ENCODE results near the gene ZFYVE9.

The ZFYVE9 gene

GRCh38 chr1:52259886-52260285 lies 118.0 kb downstream of the ZFYVE9 start:
- H3K27ac ChIP-seq (ENCODE audit: poor library complexity, severe bottlenecking): no peak overlapping the region
- no peak for TF ChIP-seq CTCF (IDR thresholded peaks at IDR 0.05; ENCODE audit: poor library complexity, severe bottlenecking)
- no peaks in the 10 kb centered on the region for H3K27me3 ChIP-seq (ENCODE audit: insufficient read depth, poor library complexity, severe bottlenecking)
- DNase-seq (ENCODE audit: low spot score) (no peak), ATAC-seq (ENCODE audit: low read depth) (no peak)
- H3K36me3 ChIP-seq (ENCODE audit: low read depth): no peaks in the 10 kb centered on the region
- no peak overlapping the region for H3K4me3 ChIP-seq (ENCODE audit: severe bottlenecking)
- no peaks in the 10 kb centered on the region for H3K4me1 ChIP-seq (ENCODE audit: insufficient read depth, poor library complexity, severe bottlenecking)
- no peaks in the 10 kb centered on the region for H3K9me3 ChIP-seq (ENCODE audit: severe bottlenecking)

GRCh38 chr1:52263153-52263910 lies 121.4 kb downstream of the ZFYVE9 start:
- no peak for DNase-seq (ENCODE audit: low spot score)
- Histone ChIP-seq H3K27ac (ENCODE audit: poor library complexity, severe bottlenecking) (no peak overlapping the region), H3K4me3 (ENCODE audit: severe bottlenecking) (no peak overlapping the region), H3K27me3 (ENCODE audit: insufficient read depth, poor library complexity, severe bottlenecking) (no peaks in the 10 kb centered on the region), H3K36me3 (ENCODE audit: low read depth) (peaks cover 11% of the 10 kb centered on the region; the same call in 1 of the 2 replicates), H3K9me3 (ENCODE audit: severe bottlenecking) (no peaks in the 10 kb centered on the region), H3K4me1 (ENCODE audit: insufficient read depth, poor library complexity, severe bottlenecking) (no peaks in the 10 kb centered on the region)
- ATAC-seq (ENCODE audit: low read depth): no peak
- TF ChIP-seq CTCF (IDR thresholded peaks at IDR 0.05; ENCODE audit: poor library complexity, severe bottlenecking): no peak

GRCh38 chr1:52264530-52265115 lies 122.7 kb downstream of the ZFYVE9 start:
- Histone ChIP-seq H3K27me3 (ENCODE audit: insufficient read depth, poor library complexity, severe bottlenecking) (no peaks in the 10 kb centered on the region), H3K4me3 (ENCODE audit: severe bottlenecking) (no peak overlapping the region), H3K9me3 (ENCODE audit: severe bottlenecking) (no peaks in the 10 kb centered on the region), H3K36me3 (ENCODE audit: low read depth) (peaks cover 14% of the 10 kb centered on the region; the same call in 1 of the 2 replicates), H3K4me1 (ENCODE audit: insufficient read depth, poor library complexity, severe bottlenecking) (no peaks in the 10 kb centered on the region), H3K27ac (ENCODE audit: poor library complexity, severe bottlenecking) (no peak overlapping the region)
- TF ChIP-seq CTCF (IDR thresholded peaks at IDR 0.05; ENCODE audit: poor library complexity, severe bottlenecking): no peak
- DNase-seq (ENCODE audit: low spot score) (no peak), ATAC-seq (ENCODE audit: low read depth) (no peak)

GRCh38 chr1:52266507-52266906 lies 124.6 kb downstream of the ZFYVE9 start:
- DNase-seq (ENCODE audit: low spot score) (no peak), ATAC-seq (ENCODE audit: low read depth) (no peak)
- no peaks in the 10 kb centered on the region for H3K4me1 ChIP-seq (ENCODE audit: insufficient read depth, poor library complexity, severe bottlenecking)
- no peak overlapping the region for H3K4me3 ChIP-seq (ENCODE audit: severe bottlenecking)
- H3K36me3 ChIP-seq (ENCODE audit: low read depth): peaks cover 18% of the 10 kb centered on the region; the same call in 1 of the 2 replicates
- TF ChIP-seq CTCF (IDR thresholded peaks at IDR 0.05; ENCODE audit: poor library complexity, severe bottlenecking): no peak
- H3K9me3 ChIP-seq (ENCODE audit: severe bottlenecking): no peaks in the 10 kb centered on the region
- no peaks in the 10 kb centered on the region for H3K27me3 ChIP-seq (ENCODE audit: insufficient read depth, poor library complexity, severe bottlenecking)
- H3K27ac ChIP-seq (ENCODE audit: poor library complexity, severe bottlenecking): no peak overlapping the region

- TF ChIP-seq CTCF (IDR thresholded peaks at IDR 0.05; ENCODE audit: poor library complexity, severe bottlenecking): no peak
- Histone ChIP-seq H3K27me3 (ENCODE audit: insufficient read depth, poor library complexity, severe bottlenecking) (no peaks in the 10 kb centered on the region), H3K4me1 (ENCODE audit: insufficient read depth, poor library complexity, severe bottlenecking) (no peaks in the 10 kb centered on the region), H3K36me3 (ENCODE audit: low read depth) (peaks cover 23% of the 10 kb centered on the region), H3K27ac (ENCODE audit: poor library complexity, severe bottlenecking) (no peak overlapping the region), H3K9me3 (ENCODE audit: severe bottlenecking) (no peaks in the 10 kb centered on the region), H3K4me3 (ENCODE audit: severe bottlenecking) (no peak overlapping the region)
- ATAC-seq (ENCODE audit: low read depth) (no peak), DNase-seq (ENCODE audit: low spot score) (no peak)
These were observed 126.5 kb downstream of the ZFYVE9 start for GRCh38 chr1:52268372-52268771.

Data from RWPE2 (cell line).